ENCODE data around the gene MRPS18C.
"Not testable (repeated sequence)": the region's sequence is repeated elsewhere in the genome, so short reads cannot be mapped to it uniquely, and the experiment has no call there.

Gene MRPS18C

DNA sequence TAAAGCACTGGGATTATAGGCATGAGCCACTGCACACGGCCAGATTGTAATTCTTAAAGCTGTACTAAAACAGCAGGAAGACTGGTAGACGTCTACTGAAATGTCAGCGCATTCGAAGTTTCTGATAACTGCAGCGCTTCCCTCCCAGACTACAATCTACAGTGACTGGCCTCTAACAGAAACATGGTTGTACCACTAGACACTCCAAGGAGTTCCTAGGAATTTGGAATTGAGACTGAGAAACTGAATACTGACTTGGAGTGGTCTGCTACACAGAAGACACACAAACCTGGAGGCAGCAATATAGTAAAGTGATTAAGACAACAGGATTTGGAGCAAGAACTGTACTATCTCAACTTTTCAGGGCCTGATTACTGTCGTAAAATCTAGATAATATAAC lies 1.2 kb upstream of the MRPS18C start:
- Histone ChIP-seq H3K27me3 (ENCODE audit: insufficient read depth, low read length) (no peaks in the 10 kb centered on the region), H3K4me1 (ENCODE audit: insufficient read depth, low read length) (peaks cover 4% of the 10 kb centered on the region; the same call in 1 of the 2 replicates), H3K27ac (ENCODE audit: low read depth, low read length) (no peak overlapping the region), H3K9ac (ENCODE audit: low read depth, low read length) (peak overlapping the region; percentile 94), H3K9me3 (ENCODE audit: insufficient read depth, low read depth, low read length) (no peaks in the 10 kb centered on the region), H3K36me3 (ENCODE audit: insufficient read depth, low read length) (peaks cover 46% of the 10 kb centered on the region), H3K4me3 (ENCODE audit: low read length) (peak overlapping the region; percentile 92)
- 87% methylated on average over 6 of the region's 6 CpGs for WGBS

DNA sequence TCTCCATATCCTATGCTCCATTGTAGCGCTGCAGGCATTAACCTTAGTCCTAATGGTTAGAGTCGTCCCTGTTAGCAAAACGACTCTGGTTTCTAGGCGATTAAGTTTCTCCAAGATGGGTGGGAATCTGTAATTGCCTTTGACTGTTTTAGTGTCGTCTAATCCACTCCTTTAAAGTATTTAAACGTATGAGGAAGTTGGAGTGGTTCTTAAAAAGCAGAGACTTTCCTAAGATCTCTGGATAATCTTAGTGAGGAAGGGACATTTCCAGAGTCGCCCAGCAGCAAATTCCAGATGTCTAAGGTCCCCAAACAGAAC lies 285 bp downstream of the MRPS18C start:
- peak overlapping the region; percentile 92 for H3K4me3 ChIP-seq (ENCODE audit: low read length)
- peak overlapping the region; percentile 82 for H3K27ac ChIP-seq (ENCODE audit: low read depth, low read length)
- no peaks in the 10 kb centered on the region for H3K27me3 ChIP-seq (ENCODE audit: insufficient read depth, low read length)
- H3K4me1 ChIP-seq (ENCODE audit: insufficient read depth, low read length) = peaks cover 4% of the 10 kb centered on the region; the same call in 1 of the 2 replicates
- no peaks in the 10 kb centered on the region for H3K9me3 ChIP-seq (ENCODE audit: insufficient read depth, low read depth, low read length)
- 0% methylated on average over 7 of the region's 7 CpGs for WGBS
- H3K36me3 ChIP-seq (ENCODE audit: insufficient read depth, low read length) = peaks cover 61% of the 10 kb centered on the region
- peak overlapping the region; percentile 94 for H3K9ac ChIP-seq (ENCODE audit: low read depth, low read length)

GRCh38 chr4:83473423-83473822 lies 17.6 kb downstream of the MRPS18C start:
- no peaks in the 10 kb centered on the region for H3K9me3 ChIP-seq (ENCODE audit: insufficient read depth, low read depth, low read length)
- 81% methylated on average over 4 of the region's 4 CpGs for WGBS
- no peak overlapping the region for H3K4me3 ChIP-seq (ENCODE audit: low read length)
- peaks cover 45% of the 10 kb centered on the region for H3K36me3 ChIP-seq (ENCODE audit: insufficient read depth, low read length)
- no peaks in the 10 kb centered on the region for H3K27me3 ChIP-seq (ENCODE audit: insufficient read depth, low read length)
- no peak overlapping the region for H3K9ac ChIP-seq (ENCODE audit: low read depth, low read length)
- no peak overlapping the region for H3K27ac ChIP-seq (ENCODE audit: low read depth, low read length)
- H3K4me1 ChIP-seq (ENCODE audit: insufficient read depth, low read length) = no peaks in the 10 kb centered on the region

DNA sequence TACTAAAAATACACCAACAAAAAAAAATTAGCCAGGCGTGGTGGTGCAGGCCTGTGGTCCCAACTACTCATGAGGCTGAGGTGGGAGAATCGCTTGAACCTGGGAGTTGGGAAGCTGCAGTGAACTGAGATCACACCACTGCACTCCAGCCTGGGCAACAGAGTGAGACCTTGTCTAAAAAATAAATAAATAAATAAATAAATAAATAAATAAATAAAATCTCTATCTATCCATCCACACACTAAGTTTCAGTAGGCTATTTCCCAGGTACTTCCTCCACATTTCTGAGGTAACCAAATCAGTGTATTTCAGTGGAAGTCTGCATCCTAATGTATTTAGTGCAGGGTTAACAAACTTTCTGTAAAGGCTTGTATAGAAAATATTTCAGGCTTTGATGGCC lies 18.1 kb downstream of the MRPS18C start:
- H3K9ac ChIP-seq (ENCODE audit: low read depth, low read length) = no peak overlapping the region
- H3K36me3 ChIP-seq (ENCODE audit: insufficient read depth, low read length) = peaks cover 44% of the 10 kb centered on the region
- H3K4me3 ChIP-seq (ENCODE audit: low read length) = no peak overlapping the region
- 97% methylated on average over 2 of the region's 2 CpGs for WGBS
- no peak overlapping the region for H3K27ac ChIP-seq (ENCODE audit: low read depth, low read length)
- no peaks in the 10 kb centered on the region for H3K4me1 ChIP-seq (ENCODE audit: insufficient read depth, low read length)
- no peaks in the 10 kb centered on the region for H3K27me3 ChIP-seq (ENCODE audit: insufficient read depth, low read length)
- no peaks in the 10 kb centered on the region for H3K9me3 ChIP-seq (ENCODE audit: insufficient read depth, low read depth, low read length)

- Histone ChIP-seq H3K27ac (ENCODE audit: low read depth, low read length) (peak within 1 kb of the TSS; percentile 62; the same call in 1 of the 2 replicates), H3K4me1 (ENCODE audit: insufficient read depth, low read length) (peaks cover 7% of the 10 kb centered on the region), H3K9ac (ENCODE audit: low read depth, low read length) (peak within 1 kb of the TSS; percentile 71), H3K27me3 (ENCODE audit: insufficient read depth, low read length) (0 out of 2 replicates have a peak, but pooled peaks cover 4% of the 10 kb centered on the region), H3K9me3 (ENCODE audit: insufficient read depth, low read depth, low read length) (no peaks in the 10 kb centered on the region), H3K36me3 (ENCODE audit: insufficient read depth, low read length) (peaks cover 9% of the 10 kb centered on the region), H3K4me3 (ENCODE audit: low read length) (peak within 1 kb of the TSS; percentile 74)
- WGBS = 1% methylated on average over 93 of the region's 93 CpGs
Observed at GRCh38 chr4:83484500-83485461, 28.9 kb downstream of the MRPS18C start, which contains the start of gene ABRAXAS1. ABRAXAS1 (minus strand) TSS chr4:83485100; CDS start chr4:83485072, 28 bp downstream.

DNA sequence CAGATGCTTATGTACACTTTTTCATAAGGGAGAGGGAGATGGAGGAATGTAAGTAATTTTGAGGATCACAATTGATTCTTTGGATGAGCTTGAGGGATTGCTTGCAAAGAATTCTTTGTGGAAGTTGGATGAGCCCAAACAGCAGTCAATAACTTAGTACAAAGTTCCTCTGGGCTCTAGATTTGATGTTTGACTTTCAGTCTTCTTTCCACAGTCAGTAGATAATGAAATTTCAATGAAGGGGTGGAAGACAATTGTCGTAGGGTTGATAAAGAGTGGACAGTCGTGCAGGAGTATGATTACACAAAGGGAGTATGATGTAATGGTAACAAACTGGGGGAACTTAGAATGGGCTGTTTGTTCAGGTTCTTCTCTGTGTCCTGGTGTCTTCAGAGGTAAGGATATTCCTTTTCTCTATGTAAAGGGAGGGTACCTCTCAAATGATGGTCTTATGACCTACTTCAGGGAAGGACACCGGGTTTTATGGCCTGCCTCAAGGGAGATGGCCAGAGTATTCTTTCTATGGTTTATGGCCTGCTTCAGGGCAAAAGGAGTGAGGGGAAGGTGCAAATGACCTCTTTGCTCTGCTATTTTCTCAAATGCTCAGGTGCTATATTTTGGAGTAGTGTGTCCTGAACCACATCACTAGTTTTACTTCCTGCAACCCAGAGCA lies 30.7 kb downstream of the MRPS18C start:
- WGBS = 87% methylated on average over 3 of the region's 3 CpGs
- no peaks in the 10 kb centered on the region for H3K36me3 ChIP-seq (ENCODE audit: insufficient read depth, low read length)
- peaks cover 11% of the 10 kb centered on the region for H3K4me1 ChIP-seq (ENCODE audit: insufficient read depth, low read length)
- no peaks in the 10 kb centered on the region for H3K9me3 ChIP-seq (ENCODE audit: insufficient read depth, low read depth, low read length)
- H3K27me3 ChIP-seq (ENCODE audit: insufficient read depth, low read length) = 0 out of 2 replicates have a peak, but pooled peaks cover 4% of the 10 kb centered on the region
- H3K9ac ChIP-seq (ENCODE audit: low read depth, low read length) = no peak overlapping the region
- H3K4me3 ChIP-seq (ENCODE audit: low read length) = no peak overlapping the region
- H3K27ac ChIP-seq (ENCODE audit: low read depth, low read length) = no peak overlapping the region

- peaks cover 11% of the 10 kb centered on the region for H3K4me1 ChIP-seq (ENCODE audit: insufficient read depth, low read length)
- no peaks in the 10 kb centered on the region for H3K36me3 ChIP-seq (ENCODE audit: insufficient read depth, low read length)
- 67% methylated on average over 1 of the region's 1 CpG for WGBS
- H3K4me3 ChIP-seq (ENCODE audit: low read length) = no peak overlapping the region
- H3K9me3 ChIP-seq (ENCODE audit: insufficient read depth, low read depth, low read length) = no peaks in the 10 kb centered on the region
- H3K9ac ChIP-seq (ENCODE audit: low read depth, low read length) = no peak overlapping the region
- H3K27ac ChIP-seq (ENCODE audit: low read depth, low read length) = no peak overlapping the region
- H3K27me3 ChIP-seq (ENCODE audit: insufficient read depth, low read length) = no peaks in the 10 kb centered on the region
Observed at GRCh38 chr4:83489711-83490326, 34.0 kb downstream of the MRPS18C start.

GRCh38 chr4:83490876-83491450 lies 35.1 kb downstream of the MRPS18C start:
- Histone ChIP-seq H3K9me3 (ENCODE audit: insufficient read depth, low read depth, low read length) (no peaks in the 10 kb centered on the region), H3K27me3 (ENCODE audit: insufficient read depth, low read length) (no peaks in the 10 kb centered on the region), H3K9ac (ENCODE audit: low read depth, low read length) (no peak overlapping the region), H3K27ac (ENCODE audit: low read depth, low read length) (no peak overlapping the region), H3K4me1 (ENCODE audit: insufficient read depth, low read length) (peaks cover 4% of the 10 kb centered on the region; the same call in 1 of the 2 replicates), H3K4me3 (ENCODE audit: low read length) (no peak overlapping the region), H3K36me3 (ENCODE audit: insufficient read depth, low read length) (no peaks in the 10 kb centered on the region)
- WGBS = no CpG with 5 or more reads among the region's 1 CpG

- not testable (repeated sequence) for H3K4me3 ChIP-seq (ENCODE audit: low read length); H3K27me3 ChIP-seq (ENCODE audit: insufficient read depth, low read length); H3K36me3 ChIP-seq (ENCODE audit: insufficient read depth, low read length); H3K9ac ChIP-seq (ENCODE audit: low read depth, low read length); H3K4me1 ChIP-seq (ENCODE audit: insufficient read depth, low read length); H3K27ac ChIP-seq (ENCODE audit: low read depth, low read length); H3K9me3 ChIP-seq (ENCODE audit: insufficient read depth, low read depth, low read length)
- 88% methylated on average over 7 of the region's 8 CpGs for WGBS
Observed at GRCh38 chr4:83496085-83496917, 40.4 kb downstream of the MRPS18C start.

GRCh38 chr4:83498187-83498586 lies 42.3 kb downstream of the MRPS18C start:
- Histone ChIP-seq H3K4me1 (ENCODE audit: insufficient read depth, low read length) (no peaks in the 10 kb centered on the region), H3K36me3 (ENCODE audit: insufficient read depth, low read length) (no peaks in the 10 kb centered on the region), H3K9me3 (ENCODE audit: insufficient read depth, low read depth, low read length) (no peaks in the 10 kb centered on the region), H3K27ac (ENCODE audit: low read depth, low read length) (no peak overlapping the region), H3K4me3 (ENCODE audit: low read length) (no peak overlapping the region), H3K27me3 (ENCODE audit: insufficient read depth, low read length) (no peaks in the 10 kb centered on the region), H3K9ac (ENCODE audit: low read depth, low read length) (no peak overlapping the region)
- WGBS = 93% methylated on average over 1 of the region's 1 CpG
